Measurements from ENCODE around the gene TMX1.

The TMX1 gene

DNA sequence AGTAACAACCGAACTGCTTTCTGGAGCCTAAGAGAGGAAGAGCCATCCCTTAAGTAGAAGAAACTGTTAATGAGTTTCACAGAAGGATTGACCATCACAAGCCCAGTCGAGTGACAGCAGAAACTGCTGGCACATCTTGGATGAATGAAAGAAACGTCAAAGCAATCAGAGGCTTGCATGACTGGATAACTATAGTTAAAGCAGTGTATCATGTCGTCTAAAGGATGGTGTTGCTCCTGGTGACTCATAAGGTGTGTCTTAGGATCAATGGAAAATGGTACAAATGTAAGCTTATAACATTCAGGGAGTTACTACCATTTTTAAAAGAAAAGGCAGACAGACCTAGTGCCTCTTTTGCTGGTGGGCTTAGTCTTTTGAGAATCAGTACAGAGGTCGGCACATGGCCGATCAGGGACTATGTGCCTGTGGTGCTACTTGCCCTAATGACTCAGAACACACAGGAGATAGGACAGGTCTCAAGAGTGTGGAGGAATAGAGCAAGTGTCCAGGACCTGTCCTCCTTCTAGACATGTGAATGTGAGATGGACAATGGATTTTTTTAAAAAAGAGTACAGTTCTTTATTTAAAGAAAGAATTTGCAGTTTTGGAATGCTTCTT, 55.7 kb downstream of the TMX1 start:
- no peak for DNase-seq

DNA sequence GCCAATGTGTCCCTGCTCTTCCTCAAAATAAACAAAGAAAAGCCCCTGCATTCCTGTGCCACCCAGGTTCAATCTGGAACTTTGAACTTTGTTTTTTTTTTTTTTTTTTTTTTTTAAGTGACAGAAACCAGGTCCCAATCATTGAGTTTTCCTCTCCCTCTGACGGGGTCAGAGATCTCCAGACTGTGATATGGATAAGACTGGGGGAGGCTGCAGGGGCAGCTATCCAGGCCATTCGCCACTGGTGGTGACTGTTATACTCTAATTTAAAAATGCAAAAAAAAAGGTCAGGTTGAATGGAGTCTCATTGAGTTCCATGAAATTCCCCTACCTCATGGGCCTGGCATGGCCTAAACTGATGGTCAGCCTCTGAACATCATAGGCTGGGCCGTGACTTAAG, 57.0 kb downstream of the TMX1 start:
- DNase-seq: no peak

DNA sequence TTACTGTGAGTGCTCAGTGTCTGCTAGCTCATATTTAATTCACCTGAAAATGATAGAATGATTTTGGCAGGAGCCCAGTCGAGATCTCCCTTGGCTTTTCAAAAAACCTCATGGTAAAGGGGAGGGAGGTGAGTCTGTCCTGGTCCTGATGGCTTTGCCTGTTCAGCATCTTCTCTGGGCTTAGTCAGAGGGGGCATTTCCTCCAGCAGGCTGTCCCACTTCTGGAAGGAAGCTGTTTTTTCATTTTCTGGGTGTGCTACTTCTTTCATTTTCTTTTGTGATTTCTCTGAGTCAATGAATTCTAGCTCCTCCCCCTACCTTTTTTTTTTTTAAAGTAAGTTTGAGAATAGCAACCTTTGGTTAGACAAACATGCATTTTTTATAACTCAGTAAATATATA, 58.8 kb downstream of the TMX1 start:
- no peak for DNase-seq

DNA sequence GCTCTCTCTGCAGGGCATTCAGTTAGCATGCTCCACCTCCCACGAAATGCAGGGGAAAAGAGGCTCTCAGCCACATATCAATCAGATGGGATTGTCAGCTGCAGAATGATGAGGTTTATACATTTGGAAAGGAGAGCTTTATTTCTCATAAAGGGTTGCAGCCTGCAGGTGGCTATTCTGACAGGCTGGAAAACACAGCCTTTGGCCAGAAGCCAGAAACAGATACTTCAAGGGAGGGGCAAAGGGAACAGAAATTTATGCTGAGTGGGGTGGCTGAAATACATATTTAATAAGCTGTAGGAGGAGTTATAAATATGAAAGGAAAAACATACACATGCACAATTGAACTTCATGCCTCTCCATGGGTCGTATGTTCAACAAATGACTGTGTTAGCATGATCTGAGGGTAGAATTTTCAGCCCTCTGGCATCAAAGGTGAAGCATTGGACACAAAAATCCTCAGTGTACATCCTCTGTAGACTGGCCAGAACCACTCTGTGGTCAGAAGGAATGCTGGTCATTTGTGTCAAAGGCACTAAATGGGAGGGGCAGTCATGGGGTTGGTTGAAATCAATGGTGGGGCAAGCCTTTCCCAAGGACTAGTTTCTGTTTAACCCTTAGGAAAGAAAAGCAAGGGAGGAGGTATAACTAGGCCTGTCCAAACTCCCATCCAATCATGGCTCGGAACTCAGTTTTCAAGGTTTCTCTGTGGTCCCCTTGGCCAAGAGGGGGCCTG, 62.4 kb downstream of the TMX1 start:
- DNase-seq: no peak

DNA sequence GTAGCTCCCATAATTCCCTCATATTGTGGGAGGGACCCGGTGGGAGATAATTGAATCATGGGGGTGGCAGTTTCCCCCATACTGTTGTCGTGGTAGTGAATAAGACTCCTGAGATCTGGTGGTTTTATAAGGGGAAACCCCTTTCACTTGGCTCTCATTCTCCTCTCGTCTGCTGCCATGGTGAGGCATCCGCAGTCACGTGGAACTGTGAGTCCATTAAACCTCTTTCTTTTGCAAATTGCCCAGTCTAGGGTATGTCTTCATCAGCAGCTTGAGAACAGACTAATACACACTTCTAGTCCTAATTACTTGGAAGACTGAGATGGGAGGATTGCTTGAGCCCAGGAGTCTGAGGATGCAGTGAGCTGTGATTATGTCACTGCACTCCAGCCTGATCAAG, 64.4 kb downstream of the TMX1 start:
- no peak for DNase-seq

DNA sequence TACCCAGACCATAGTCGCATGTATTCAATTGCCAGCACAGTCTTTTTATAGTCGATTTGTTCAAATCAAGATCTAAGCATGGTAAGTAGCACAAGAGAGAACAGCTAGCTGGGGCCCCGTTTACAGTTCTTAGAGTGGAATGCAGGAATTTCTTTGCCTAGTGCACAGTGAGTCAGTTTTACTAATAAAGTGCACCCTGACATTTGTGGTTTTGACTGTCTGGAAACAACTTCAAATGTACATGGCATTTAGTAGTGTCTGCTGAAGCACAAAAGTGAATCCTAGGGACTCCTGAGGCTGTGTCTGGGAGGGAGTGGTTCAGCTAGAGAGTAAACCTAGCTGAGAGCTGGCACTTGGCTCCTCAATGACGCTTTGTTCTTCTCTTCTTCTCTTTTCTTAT, 64.9 kb downstream of the TMX1 start:
- DNase-seq: no peak

DNA sequence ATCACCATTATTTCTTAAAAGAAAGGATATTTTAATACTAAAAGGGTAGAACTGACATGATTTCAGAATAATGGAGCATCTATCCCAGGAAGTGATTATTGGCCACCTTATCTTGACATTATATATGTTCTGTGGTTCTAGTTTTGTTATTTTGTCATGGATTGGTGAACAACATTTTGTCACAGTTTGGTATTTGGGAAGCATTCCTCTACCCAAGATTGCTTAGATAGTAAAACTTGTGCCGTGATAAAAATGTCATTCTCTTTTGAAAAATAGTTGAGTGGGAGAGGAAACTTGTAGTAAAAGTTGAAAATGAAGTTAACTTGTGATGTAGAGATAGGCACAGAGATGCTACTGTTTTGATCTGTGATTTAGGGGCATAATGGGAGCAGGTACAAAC, 65.7 kb downstream of the TMX1 start:
- DNase-seq: no peak
